Endothelial cell of umbilical vein (primary cell): ENCODE measurements around the gene ABCC2. TPM values are rescaled to one million over a fixed set of nuclear protein-coding genes. Genes with fewer than 3 reads are reported as not detected.

Experiments
- BruUV-seq: library from RNA; stranded (reverse); fragments of 400-500 nt; replicated peaks from 2 replicates; lab custom pipeline; 2021; lab: Mats Ljungman, UMichigan
- CTCF ChIA-PET: fragments of 300-600, 350-600 bp; sonication (Branson Sonifier 250); formaldehyde crosslinking; loops from one replicate; lab custom pipeline; 2021; ENCODE audit warnings: antibody characterized with exemption, inconsistent platforms; lab: Charles Lee
- POLR2A ChIA-PET: fragments of 300-600, 350-600 bp; sonication (Branson Sonifier 250); formaldehyde crosslinking; loops from one replicate; lab custom pipeline; 2021; ENCODE audit warnings: antibody characterized with exemption, inconsistent platforms; lab: Charles Lee
- DNase-seq: peaks from one replicate; pipeline ENCODE4 v3.0.0-alpha.2; 2011; ENCODE audit warnings: low read depth, low spot score
- FAIRE-seq: peaks from 2 replicates; lab custom pipeline; 2011; peaks lifted over from hg19 to GRCh38; lab: Jason Lieb, UNC
- H2AFZ ChIP-seq: 2 replicates; pipeline ENCODE4 v1.6.0; 2012; ENCODE audit warnings: low read depth, low read length, control low read depth, inconsistent platforms
- H3K27ac ChIP-seq: 2 replicates; pipeline ENCODE4 v1.5.1; 2011; ENCODE audit warnings: low read depth, mild to moderate bottlenecking, control low read depth, low read length, moderate library complexity; ENCODE audit not compliant: insufficient read depth
- H3K27me3 ChIP-seq, 2 experiments: 2 replicates each; pipeline versions ENCODE4 v1.6.0 to v1.6.1; 2011; ENCODE audit warnings: low read length in 2 of 2, mixed read lengths in 1 of 2; ENCODE audit not compliant: control insufficient read depth in 2 of 2, insufficient read depth in 2 of 2
- H3K36me3 ChIP-seq, 2 experiments: 2 replicates in 1 of 2; 3 replicates in 1 of 2; pipeline ENCODE4 v1.5.1; 2011; ENCODE audit warnings: low read length in 2 of 2, mild to moderate bottlenecking in 1 of 2, moderate library complexity in 1 of 2; ENCODE audit not compliant: control insufficient read depth in 2 of 2, insufficient read depth in 2 of 2; ENCODE audit errors: extremely low read depth in 1 of 2
- H3K4me1 ChIP-seq: 3 replicates; pipeline ENCODE4 v1.5.1; 2011; ENCODE audit warnings: mild to moderate bottlenecking, low read length; ENCODE audit not compliant: control insufficient read depth, insufficient read depth; ENCODE audit errors: extremely low read depth
- H3K4me2 ChIP-seq: 2 replicates; pipeline ENCODE4 v1.6.1; 2011; ENCODE audit warnings: low read length, control low read depth, mixed read lengths; ENCODE audit not compliant: insufficient read depth
- H3K4me3 ChIP-seq, 3 experiments: fragments of 200-600 bp in 1 of 3; sonication (generic), shearing (Covaris generic) in 1 of 3; replicated peaks in 1 of 3; 2 replicates each; pipeline ENCODE4 v1.5.1; 2011 to 2016; ENCODE audit warnings: control low read depth in 3 of 3, low read length in 3 of 3, mild to moderate bottlenecking in 2 of 3, inconsistent platforms in 1 of 3, low read depth in 1 of 3, moderate library complexity in 1 of 3; ENCODE audit not compliant: insufficient read depth in 1 of 3
- H3K79me2 ChIP-seq: 2 replicates; pipeline ENCODE4 v1.6.0; 2012; ENCODE audit warnings: low read length, inconsistent platforms; ENCODE audit not compliant: control insufficient read depth, insufficient read depth
- H3K9ac ChIP-seq: replicated peaks from 2 replicates; pipeline ENCODE3; 2011; ENCODE audit warnings: low read length, control low read depth; ENCODE audit not compliant: insufficient read depth; ENCODE audit errors: extremely low read depth
- H3K9me1 ChIP-seq: replicated peaks from 3 replicates; pipeline ENCODE4 v1.6.0; 2011; ENCODE audit warnings: mild to moderate bottlenecking, low read length; ENCODE audit not compliant: control insufficient read depth, insufficient read depth; ENCODE audit errors: extremely low read depth
- H3K9me3 ChIP-seq: replicated peaks from 2 replicates; pipeline ENCODE4 v1.5.1; 2012; ENCODE audit warnings: low read length, inconsistent platforms; ENCODE audit not compliant: control insufficient read depth, insufficient read depth
- H4K20me1 ChIP-seq: replicated peaks from 2 replicates; pipeline ENCODE3; 2011; ENCODE audit warnings: mild to moderate bottlenecking, low read length; ENCODE audit not compliant: control insufficient read depth, insufficient read depth; ENCODE audit errors: extremely low read depth
- EZH2 ChIP-seq: IDR thresholded peaks from 2 replicates; pipeline ENCODE4 v1.6.1; 2012; ENCODE audit warnings: borderline replicate concordance, low read depth, mild to moderate bottlenecking, moderate library complexity, low read length, inconsistent platforms; ENCODE audit not compliant: severe bottlenecking
- FOS ChIP-seq: IDR thresholded peaks from 2 replicates; pipeline ENCODE4 v1.6.1; 2011; ENCODE audit warnings: mild to moderate bottlenecking, low read length, moderate library complexity, borderline replicate concordance; ENCODE audit not compliant: insufficient read depth
- GATA2 ChIP-seq: IDR thresholded peaks from 2 replicates; pipeline ENCODE4 v1.7.0; 2011; ENCODE audit warnings: low read depth, mild to moderate bottlenecking, moderate library complexity, mixed read lengths, low read length; ENCODE audit not compliant: insufficient read length, insufficient read depth
- JUN ChIP-seq: IDR thresholded peaks from 2 replicates; pipeline ENCODE4 v1.6.1; 2011; ENCODE audit warnings: borderline replicate concordance, low read depth; ENCODE audit not compliant: insufficient read length, insufficient read depth
- MYC ChIP-seq: IDR thresholded peaks from one replicate; pipeline ENCODE4 v1.6.1; 2011; ENCODE audit warnings: mild to moderate bottlenecking, low read depth, low read length
- POLR2A ChIP-seq: IDR thresholded peaks from 2 replicates; pipeline ENCODE4 v1.6.1; 2012; ENCODE audit warnings: low read depth, mild to moderate bottlenecking, control low read depth, low read length
- POLR2AphosphoS5 ChIP-seq: IDR thresholded peaks from 2 replicates; pipeline ENCODE4 v1.6.1; 2012; ENCODE audit warnings: low read depth, mild to moderate bottlenecking, control low read depth, low read length, moderate library complexity; ENCODE audit not compliant: insufficient read depth
- dilution Hi-C: fragments of 300-500 bp; cut with MboI; formaldehyde crosslinking; loops from one replicate; pipeline ENCODE4 v1.15.0; 2019; ENCODE audit warnings: low sequenced_read_pairs; ENCODE audit not compliant: extremely low pct_ligation_motif_present
- intact Hi-C: fragments of 100-400 bp; cut with micrococcal nuclease; formaldehyde crosslinking; loops from one replicate; pipeline ENCODE4 v1.10.0; 2022
- polyA plus RNA-seq, 4 experiments: library from polyadenylated mRNA; depleted of rRNA in 3 of 4; stranded (reverse) in 3 of 4; unstranded in 1 of 4; fragments of >200 nt; gene quantifications; 2 replicates each; pipeline versions ENCODE4 v1.2.1 to v1.2.3, GENCODE V29; 2011 to 2012; ENCODE audit warnings: missing spikeins in 1 of 4
- total RNA-seq: library from RNA; stranded (reverse); gene quantifications from 2 replicates; pipeline ENCODE4 v1.2.3, GENCODE V29; 2021
- TF ChIP-seq, protein P1 (sequence below): IDR thresholded peaks from 2 replicates; pipeline ENCODE4 v1.6.1; 2011; ENCODE audit not compliant: insufficient read depth, insufficient read length
- TF ChIP-seq, protein P2 (sequence below), 2 donors: IDR thresholded peaks; 1 replicate in 1 of 2; 2 replicates in 1 of 2; pipeline ENCODE4 v1.5.1; 2011; ENCODE audit warnings: low read length in 2 of 2, mild to moderate bottlenecking in 2 of 2, moderate library complexity in 2 of 2, control low read depth in 1 of 2, inconsistent platforms in 1 of 2, low read depth in 1 of 2; ENCODE audit not compliant: insufficient read depth in 1 of 2; ENCODE audit errors: extremely low read depth in 1 of 2

Gene ABCC2
- total and polyA plus RNA-seq, 2 donors (not counting 3 experiments of a cell fraction or from before 2014, with no cell fraction given): 1.5 to 3.3 TPM

DNA sequence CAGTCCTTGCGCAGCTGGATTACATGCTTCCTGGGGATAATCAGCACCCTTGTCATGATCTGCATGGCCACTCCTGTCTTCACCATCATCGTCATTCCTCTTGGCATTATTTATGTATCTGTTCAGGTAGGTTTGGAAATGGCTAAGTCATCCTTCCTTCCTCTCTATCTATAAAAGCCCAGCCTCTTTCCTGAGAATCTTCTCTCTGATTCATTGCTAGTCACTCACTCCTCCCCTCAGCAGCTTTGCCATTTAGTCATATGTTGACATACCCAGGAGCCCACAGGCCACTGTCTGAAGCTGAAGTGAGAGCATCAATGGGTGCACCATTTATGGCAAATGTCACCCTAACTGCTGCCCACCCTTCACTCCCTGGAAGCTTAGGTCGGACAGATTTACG lies 52.0 kb downstream of the ABCC2 start:
- H3K4me3 ChIP-seq: no peak overlapping the region
- H3K27ac ChIP-seq: no peak overlapping the region
- dilution Hi-C loops (no loop called here), intact Hi-C loops (no loop called here)
- no peaks in the 10 kb centered on the region for H3K36me3 ChIP-seq
- no peaks in the 10 kb centered on the region for H4K20me1 ChIP-seq
- no peaks in the 10 kb centered on the region for H3K9me3 ChIP-seq
- no peaks in the 10 kb centered on the region for H3K79me2 ChIP-seq
- no peaks in the 10 kb centered on the region for H3K27me3 ChIP-seq
- no peaks in the 10 kb centered on the region for H3K4me1 ChIP-seq
- TF ChIP-seq FOS: no peak
- TF ChIP-seq, protein P1, sequence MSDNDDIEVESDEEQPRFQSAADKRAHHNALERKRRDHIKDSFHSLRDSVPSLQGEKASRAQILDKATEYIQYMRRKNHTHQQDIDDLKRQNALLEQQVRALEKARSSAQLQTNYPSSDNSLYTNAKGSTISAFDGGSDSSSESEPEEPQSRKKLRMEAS: no peak
- TF ChIP-seq GATA2: no peak
- TF ChIP-seq, protein P2, sequence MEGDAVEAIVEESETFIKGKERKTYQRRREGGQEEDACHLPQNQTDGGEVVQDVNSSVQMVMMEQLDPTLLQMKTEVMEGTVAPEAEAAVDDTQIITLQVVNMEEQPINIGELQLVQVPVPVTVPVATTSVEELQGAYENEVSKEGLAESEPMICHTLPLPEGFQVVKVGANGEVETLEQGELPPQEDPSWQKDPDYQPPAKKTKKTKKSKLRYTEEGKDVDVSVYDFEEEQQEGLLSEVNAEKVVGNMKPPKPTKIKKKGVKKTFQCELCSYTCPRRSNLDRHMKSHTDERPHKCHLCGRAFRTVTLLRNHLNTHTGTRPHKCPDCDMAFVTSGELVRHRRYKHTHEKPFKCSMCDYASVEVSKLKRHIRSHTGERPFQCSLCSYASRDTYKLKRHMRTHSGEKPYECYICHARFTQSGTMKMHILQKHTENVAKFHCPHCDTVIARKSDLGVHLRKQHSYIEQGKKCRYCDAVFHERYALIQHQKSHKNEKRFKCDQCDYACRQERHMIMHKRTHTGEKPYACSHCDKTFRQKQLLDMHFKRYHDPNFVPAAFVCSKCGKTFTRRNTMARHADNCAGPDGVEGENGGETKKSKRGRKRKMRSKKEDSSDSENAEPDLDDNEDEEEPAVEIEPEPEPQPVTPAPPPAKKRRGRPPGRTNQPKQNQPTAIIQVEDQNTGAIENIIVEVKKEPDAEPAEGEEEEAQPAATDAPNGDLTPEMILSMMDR (IDR thresholded peaks at IDR 0.05; ENCODE audit: extremely low read depth in 1 of 2, insufficient read depth in 1 of 2, low read depth in 1 of 2, low read length in 2 of 2): no peak
- TF ChIP-seq POLR2A: no peak
- H3K9ac ChIP-seq: no peak overlapping the region
- no TSS peak for BruUV-seq
- H3K9me1 ChIP-seq: no peaks in the 10 kb centered on the region
- no peak overlapping the region for H3K4me2 ChIP-seq
- DNase-seq (no peak), FAIRE-seq (no peak)
- no peak overlapping the region for H2AFZ ChIP-seq
- CTCF ChIA-PET: interaction anchor here (1.2 to 2.7 kb wide), 2 partner anchors 11 to 211 kb away, joined by 5 to 8 read pairs; no protein-coding TSS in a partner anchor
- POLR2A ChIA-PET: no interaction called here

DNA sequence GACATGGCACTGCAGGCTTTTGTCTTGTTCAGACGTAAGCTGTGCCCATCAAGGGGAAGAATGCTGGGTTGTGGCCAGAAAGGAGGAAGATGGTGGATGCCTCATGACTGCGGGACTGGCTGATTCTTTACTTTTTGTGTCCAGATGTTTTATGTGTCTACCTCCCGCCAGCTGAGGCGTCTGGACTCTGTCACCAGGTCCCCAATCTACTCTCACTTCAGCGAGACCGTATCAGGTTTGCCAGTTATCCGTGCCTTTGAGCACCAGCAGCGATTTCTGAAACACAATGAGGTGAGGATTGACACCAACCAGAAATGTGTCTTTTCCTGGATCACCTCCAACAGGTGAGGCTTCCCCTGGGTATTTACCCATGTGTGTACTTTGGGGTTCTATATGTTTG lies 53.5 kb downstream of the ABCC2 start:
- BruUV-seq: no TSS peak
- dilution Hi-C loops: no loop called here
- FAIRE-seq (no peak), DNase-seq (no peak)
- Histone ChIP-seq H3K4me1 (no peaks in the 10 kb centered on the region), H3K9ac (no peak overlapping the region), H4K20me1 (no peaks in the 10 kb centered on the region), H3K79me2 (no peaks in the 10 kb centered on the region), H3K27me3 (no peaks in the 10 kb centered on the region), H3K9me1 (no peaks in the 10 kb centered on the region), H2AFZ (no peak overlapping the region), H3K27ac (no peak overlapping the region), H3K36me3 (no peaks in the 10 kb centered on the region), H3K4me3 (no peak overlapping the region), H3K4me2 (no peak overlapping the region), H3K9me3 (no peaks in the 10 kb centered on the region)
- CTCF ChIA-PET: interaction anchor here (2.7 kb wide), 1 partner anchor 10 kb away, joined by 8 read pairs; no protein-coding TSS in a partner anchor
- TF ChIP-seq JUN: no peak
- no peak for TF ChIP-seq EZH2
- TF ChIP-seq POLR2AphosphoS5: no peak
- no peak for TF ChIP-seq GATA2
- no peak for TF ChIP-seq MYC
- no peak for TF ChIP-seq POLR2A
- intact Hi-C loops: no loop called here
- POLR2A ChIA-PET: no interaction called here
